Stimulated activated CD4-positive, alpha-beta T cell treated with anti-CD3 and anti-CD28 coated beads, Interleukin-1b, Interleukin-23, amount 100 ng/mL, for 4 hours (primary cell): ENCODE measurements around the gene NAALADL2.
"Not testable (repeated sequence)": the region's sequence is repeated elsewhere in the genome, so short reads cannot be mapped to it uniquely, and the experiment has no call there.

Source experiments
- DNase-seq, 2 donors: peaks; one replicate each; pipeline ENCODE4 v3.0.0-alpha.2; 2020; ENCODE audit warnings: low read depth in 2 of 2

Gene NAALADL2

GRCh38 chr3:175743733-175744400 is 884.7 kb downstream of the NAALADL2 start:
- no peak for DNase-seq

GRCh38 chr3:175746308-175746707 is 887.2 kb downstream of the NAALADL2 start:
- DNase-seq = no peak

- no peak for DNase-seq
Measured at GRCh38 chr3:175748087-175748730, 889.1 kb downstream of the NAALADL2 start.

- DNase-seq = no peak
Measured at GRCh38 chr3:175749981-175750380, 890.8 kb downstream of the NAALADL2 start.

GRCh38 chr3:175751089-175751488 is 892.0 kb downstream of the NAALADL2 start:
- no peak for DNase-seq

- no peak for DNase-seq
Measured at GRCh38 chr3:175763948-175764347, 904.8 kb downstream of the NAALADL2 start.

GRCh38 chr3:175764722-175765121 is 905.6 kb downstream of the NAALADL2 start:
- no peak for DNase-seq

GRCh38 chr3:175770426-175770825 is 911.3 kb downstream of the NAALADL2 start:
- DNase-seq = no peak

- DNase-seq = no peak
Measured at GRCh38 chr3:175777495-175777894, 918.4 kb downstream of the NAALADL2 start.

GRCh38 chr3:175777965-175778364 is 918.8 kb downstream of the NAALADL2 start:
- DNase-seq = no peak

GRCh38 chr3:175778994-175779393 is 919.9 kb downstream of the NAALADL2 start:
- DNase-seq = no peak

- not testable (repeated sequence) for DNase-seq
Measured at GRCh38 chr3:175787109-175787508, 928.0 kb downstream of the NAALADL2 start.

- no peak for DNase-seq
Measured at GRCh38 chr3:175792245-175792644, 933.1 kb downstream of the NAALADL2 start.

GRCh38 chr3:175798326-175798725 is 939.2 kb downstream of the NAALADL2 start:
- no peak for DNase-seq

- no peak for DNase-seq
Measured at GRCh38 chr3:175805825-175806224, 946.7 kb downstream of the NAALADL2 start.

GRCh38 chr3:175807175-175807574 is 948.0 kb downstream of the NAALADL2 start:
- DNase-seq = no peak

GRCh38 chr3:175818811-175819464 is 959.8 kb downstream of the NAALADL2 start:
- no peak for DNase-seq

- DNase-seq = not testable (repeated sequence)
Measured at GRCh38 chr3:175822766-175823491, 963.8 kb downstream of the NAALADL2 start.

GRCh38 chr3:175825016-175825580 is 966.0 kb downstream of the NAALADL2 start:
- DNase-seq = not testable (repeated sequence)

- DNase-seq = no peak
Measured at GRCh38 chr3:175826759-175827158, 967.6 kb downstream of the NAALADL2 start.

GRCh38 chr3:175829809-175830208 is 970.7 kb downstream of the NAALADL2 start:
- DNase-seq = not testable (repeated sequence)

- DNase-seq = not testable (repeated sequence)
Measured at GRCh38 chr3:175835763-175836162, 976.6 kb downstream of the NAALADL2 start.
